Measurements from ENCODE around the gene LTBP1. TPM values are rescaled to one million over a fixed set of nuclear protein-coding genes. Genes with fewer than 3 reads are reported as not detected.

LTBP1 gene
- polyA plus RNA-seq, 3 donors from 2014 or later: 0.58 to 2.0 TPM; not detected in 1

GRCh38 chr2:32923109-32923508, 23.6 kb upstream of the LTBP1 start:
- H3K4me1 Mint-ChIP-seq: no peaks in the 10 kb centered on the region
- H3K36me3 Mint-ChIP-seq: peaks cover 0 to 3% (median 0%) of the 10 kb centered on the region in 3 donors
- peaks cover 0 to 11% (median 5%) of the 10 kb centered on the region in 3 donors for H3K27me3 Mint-ChIP-seq (ENCODE audit: low read depth in 3 of 3)
- no peak overlapping the region for H3K4me3 Mint-ChIP-seq
- no peak overlapping the region for H3K27ac Mint-ChIP-seq
- no peak for DNase-seq
- H3K9me3 Mint-ChIP-seq: no peaks in the 10 kb centered on the region

DNA sequence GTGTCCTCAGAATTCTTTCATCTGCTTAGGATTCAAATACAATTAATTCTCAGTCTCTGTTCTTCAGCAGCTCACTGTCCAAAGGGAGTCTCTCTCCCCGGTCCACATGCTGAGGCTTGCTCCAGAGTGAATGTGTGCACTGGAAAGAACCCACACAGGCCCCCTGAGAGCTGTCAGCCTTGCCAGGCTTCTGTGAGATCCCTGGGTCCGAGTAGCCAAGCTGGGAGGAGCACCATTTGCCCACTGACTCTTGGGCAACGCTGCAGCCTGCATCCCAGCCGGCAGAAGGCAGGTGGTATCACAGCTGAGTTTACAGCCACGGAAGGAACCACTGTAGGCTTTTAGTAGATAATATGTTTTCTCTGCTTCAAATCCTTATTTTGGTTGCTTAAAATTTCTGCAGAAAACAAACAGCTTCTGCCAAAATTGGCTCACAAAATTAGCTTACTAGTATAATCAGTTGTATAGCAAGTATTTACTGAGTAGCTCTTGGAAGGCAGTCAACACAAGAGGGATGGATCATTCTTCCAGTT, 21.4 kb upstream of the LTBP1 start:
- Mint-ChIP-seq H3K4me3 (no peak overlapping the region), H3K27ac (no peak overlapping the region), H3K4me1 (no peaks in the 10 kb centered on the region), H3K36me3 (no peaks in the 10 kb centered on the region), H3K27me3 (ENCODE audit: low read depth in 3 of 3) (peaks cover 0 to 11% (median 5%) of the 10 kb centered on the region in 3 donors), H3K9me3 (no peaks in the 10 kb centered on the region)
- no peak for DNase-seq

DNA sequence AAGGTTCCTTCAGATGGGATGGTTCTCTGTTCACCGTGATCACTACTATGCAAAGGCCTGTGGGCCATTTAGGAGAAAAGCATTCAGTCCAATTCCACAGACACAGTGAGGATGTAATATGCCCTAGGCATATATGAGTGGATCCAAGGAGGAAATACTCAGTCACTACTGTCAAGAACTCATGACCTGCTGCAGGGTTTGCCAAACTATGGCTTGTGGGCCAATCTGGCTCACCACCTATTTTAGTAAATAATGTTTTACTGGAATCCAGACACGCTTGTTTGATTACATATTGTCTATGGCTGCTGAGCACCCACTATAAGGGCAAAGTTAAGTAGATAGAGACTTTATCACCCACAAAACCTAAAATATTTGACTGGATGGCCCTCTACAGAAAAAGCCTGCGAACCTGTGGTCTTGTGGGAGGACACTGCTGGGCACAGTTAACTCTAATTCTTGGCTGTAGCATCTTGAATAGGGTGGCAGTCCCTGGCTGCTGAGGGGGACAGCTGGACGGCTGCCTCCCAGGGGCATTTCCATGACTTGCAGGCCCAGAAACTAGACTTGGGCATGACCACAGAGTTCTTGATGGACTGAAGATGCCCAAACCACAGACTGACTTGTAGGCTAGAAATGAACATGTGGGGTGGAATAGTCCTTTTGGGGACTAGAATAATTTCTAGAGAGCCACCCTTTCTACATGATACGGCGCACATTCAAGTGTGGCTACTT, 20.6 kb upstream of the LTBP1 start:
- no peak overlapping the region for H3K27ac Mint-ChIP-seq
- H3K4me1 Mint-ChIP-seq: no peaks in the 10 kb centered on the region
- DNase-seq: no peak
- H3K27me3 Mint-ChIP-seq (ENCODE audit: low read depth in 3 of 3): peaks cover 0 to 9% (median 5%) of the 10 kb centered on the region in 3 donors
- H3K9me3 Mint-ChIP-seq: no peaks in the 10 kb centered on the region
- H3K36me3 Mint-ChIP-seq: no peaks in the 10 kb centered on the region
- no peak overlapping the region for H3K4me3 Mint-ChIP-seq

- no peaks in the 10 kb centered on the region for H3K4me1 Mint-ChIP-seq
- no peaks in the 10 kb centered on the region for H3K9me3 Mint-ChIP-seq
- H3K4me3 Mint-ChIP-seq: no peak overlapping the region
- H3K27me3 Mint-ChIP-seq (ENCODE audit: low read depth in 3 of 3): peaks cover 0 to 9% (median 5%) of the 10 kb centered on the region in 3 donors
- H3K36me3 Mint-ChIP-seq: no peaks in the 10 kb centered on the region
- DNase-seq: no peak
- no peak overlapping the region for H3K27ac Mint-ChIP-seq
Observed at GRCh38 chr2:32926708-32927084, 20.1 kb upstream of the LTBP1 start.

- no peaks in the 10 kb centered on the region for H3K4me1 Mint-ChIP-seq
- no peak overlapping the region for H3K27ac Mint-ChIP-seq
- H3K4me3 Mint-ChIP-seq: no peak overlapping the region
- H3K9me3 Mint-ChIP-seq: no peaks in the 10 kb centered on the region
- H3K36me3 Mint-ChIP-seq: no peaks in the 10 kb centered on the region
- peaks cover 0 to 5% (median 2%) of the 10 kb centered on the region in 3 donors for H3K27me3 Mint-ChIP-seq (ENCODE audit: low read depth in 3 of 3)
- no peak for DNase-seq
Observed at GRCh38 chr2:32930436-32930835, 16.3 kb upstream of the LTBP1 start.

GRCh38 chr2:32931519-32931918, 15.2 kb upstream of the LTBP1 start:
- Mint-ChIP-seq H3K27ac (no peak overlapping the region), H3K4me3 (no peak overlapping the region), H3K27me3 (ENCODE audit: low read depth in 3 of 3) (peaks cover 0 to 5% (median 2%) of the 10 kb centered on the region in 3 donors), H3K4me1 (no peaks in the 10 kb centered on the region), H3K9me3 (no peaks in the 10 kb centered on the region), H3K36me3 (no peaks in the 10 kb centered on the region)
- DNase-seq: no peak

DNA sequence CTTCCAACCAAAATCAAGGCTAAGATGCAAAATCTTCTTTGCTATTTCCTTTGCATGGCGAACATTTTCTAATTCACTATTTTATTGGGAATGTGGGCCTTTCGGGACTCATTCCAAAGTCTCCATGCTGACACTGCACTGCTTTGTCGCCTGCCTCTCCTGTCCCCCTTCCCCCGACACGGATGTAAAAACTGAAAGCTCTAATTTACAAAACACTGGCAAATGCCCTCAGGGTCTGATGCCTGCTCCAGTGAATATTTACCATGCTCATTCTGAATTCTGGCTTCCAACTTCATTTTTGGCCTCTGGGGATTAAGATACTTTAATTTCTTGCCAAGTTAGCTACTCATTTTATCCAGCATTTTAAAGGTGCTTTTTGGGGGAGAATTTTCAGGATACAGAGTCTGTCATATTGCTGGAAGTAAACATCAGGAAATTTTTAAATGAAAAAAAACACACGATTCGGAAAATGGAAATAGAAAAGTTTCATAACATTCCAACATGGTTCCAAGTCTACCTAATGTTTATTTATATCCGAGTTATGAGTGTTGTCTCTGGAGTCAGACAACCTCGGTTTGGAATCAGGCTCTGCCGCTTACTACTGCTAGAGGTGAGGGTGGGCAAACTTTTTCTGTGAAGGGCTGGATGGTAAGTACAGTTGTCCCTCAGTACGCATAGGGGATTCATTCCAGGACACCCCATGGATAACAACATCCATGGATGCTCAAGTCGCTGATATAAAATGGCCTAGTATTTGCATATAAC, 14.6 kb upstream of the LTBP1 start:
- H3K4me3 Mint-ChIP-seq: no peak overlapping the region
- no peaks in the 10 kb centered on the region for H3K9me3 Mint-ChIP-seq
- H3K36me3 Mint-ChIP-seq: no peaks in the 10 kb centered on the region
- H3K27me3 Mint-ChIP-seq (ENCODE audit: low read depth in 3 of 3): peaks cover 0 to 3% (median 0%) of the 10 kb centered on the region in 3 donors
- no peak overlapping the region for H3K27ac Mint-ChIP-seq
- no peak for DNase-seq
- no peaks in the 10 kb centered on the region for H3K4me1 Mint-ChIP-seq

- no peaks in the 10 kb centered on the region for H3K9me3 Mint-ChIP-seq
- H3K36me3 Mint-ChIP-seq: no peaks in the 10 kb centered on the region
Observed at GRCh38 chr2:32932825-32933755, 13.7 kb upstream of the LTBP1 start.

GRCh38 chr2:32933756-32934095, 13.0 kb upstream of the LTBP1 start:
- DNase-seq: no peak
- H3K4me3 Mint-ChIP-seq: no peak overlapping the region
- H3K27me3 Mint-ChIP-seq (ENCODE audit: low read depth in 3 of 3): peaks cover 0 to 4% (median 0%) of the 10 kb centered on the region in 3 donors
- H3K9me3 Mint-ChIP-seq: no peaks in the 10 kb centered on the region
- no peaks in the 10 kb centered on the region for H3K4me1 Mint-ChIP-seq
- no peak overlapping the region for H3K27ac Mint-ChIP-seq
- H3K36me3 Mint-ChIP-seq: no peaks in the 10 kb centered on the region

More at GRCh38 chr2:32932825-32933755, 13.7 kb upstream of the LTBP1 start:
- Mint-ChIP-seq H3K4me1 (no peaks in the 10 kb centered on the region), H3K4me3 (no peak overlapping the region), H3K27ac (no peak overlapping the region), H3K27me3 (ENCODE audit: low read depth in 3 of 3) (peaks cover 0 to 4% (median 0%) of the 10 kb centered on the region in 3 donors)
- no peak for DNase-seq

- H3K4me1 Mint-ChIP-seq: no peaks in the 10 kb centered on the region
- no peak overlapping the region for H3K27ac Mint-ChIP-seq
- H3K4me3 Mint-ChIP-seq: no peak overlapping the region
- H3K36me3 Mint-ChIP-seq: no peaks in the 10 kb centered on the region
- no peak for DNase-seq
- peaks cover 0 to 7% (median 5%) of the 10 kb centered on the region in 3 donors for H3K27me3 Mint-ChIP-seq (ENCODE audit: low read depth in 3 of 3)
- no peaks in the 10 kb centered on the region for H3K9me3 Mint-ChIP-seq
Observed at GRCh38 chr2:32937602-32938448, 8.9 kb upstream of the LTBP1 start.

DNA sequence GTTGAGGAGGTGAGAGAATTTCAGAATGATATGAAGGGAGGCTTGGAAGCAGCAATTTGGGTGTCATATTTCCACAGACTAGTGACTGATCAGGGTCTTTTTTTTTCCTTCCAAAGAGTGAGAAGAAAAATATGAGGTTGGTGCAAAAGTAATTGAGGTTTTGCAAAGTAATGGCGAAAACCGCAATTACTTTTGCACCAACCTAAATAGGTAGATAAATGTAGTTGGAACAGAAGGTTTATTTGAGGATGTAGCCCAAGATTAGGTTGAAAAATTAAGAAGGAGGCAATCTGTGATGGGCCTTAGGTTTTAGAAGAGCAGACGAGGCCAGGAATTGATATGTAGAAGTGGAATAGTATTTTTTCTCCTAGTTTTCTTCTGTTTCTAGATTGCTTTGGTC, 7.8 kb upstream of the LTBP1 start:
- Mint-ChIP-seq H3K4me1 (no peaks in the 10 kb centered on the region), H3K36me3 (no peaks in the 10 kb centered on the region), H3K27ac (no peak overlapping the region), H3K27me3 (ENCODE audit: low read depth in 3 of 3) (peaks cover 0 to 7% (median 5%) of the 10 kb centered on the region in 3 donors), H3K4me3 (no peak overlapping the region), H3K9me3 (no peaks in the 10 kb centered on the region)
- no peak for DNase-seq

DNA sequence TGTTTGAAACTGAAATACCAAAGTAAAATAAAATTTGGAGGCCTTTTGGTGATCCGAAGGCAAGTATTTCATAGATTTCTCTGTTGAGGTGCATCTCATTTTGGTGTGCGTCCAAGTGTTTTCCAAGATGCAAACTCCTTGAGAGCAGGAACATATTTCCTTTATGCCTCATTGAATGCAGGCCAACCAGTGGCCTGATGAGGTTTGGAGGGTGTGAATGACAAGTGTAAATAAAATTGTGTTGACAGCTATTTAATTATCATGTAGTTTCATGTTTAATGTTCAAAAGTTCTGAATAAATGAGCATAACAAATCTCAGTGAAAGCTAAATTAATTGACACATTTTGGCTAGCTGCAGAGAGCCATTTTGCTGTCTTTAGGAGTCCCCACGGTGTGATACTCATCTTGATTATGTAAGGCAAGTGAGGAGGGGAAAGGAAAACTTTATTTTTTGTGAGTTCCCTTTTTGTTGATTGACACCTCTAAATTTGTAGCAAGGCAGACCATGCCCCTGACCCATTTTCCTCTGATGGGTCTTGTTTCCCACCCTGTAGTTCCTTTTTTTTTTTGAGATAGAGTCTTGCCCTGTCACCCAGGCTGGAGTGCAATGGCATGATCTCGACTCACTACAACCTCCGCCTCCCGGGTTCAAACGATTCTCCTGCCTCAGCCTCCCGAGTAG, 6.3 kb upstream of the LTBP1 start:
- Mint-ChIP-seq H3K36me3 (no peaks in the 10 kb centered on the region), H3K27ac (no peak overlapping the region), H3K9me3 (no peaks in the 10 kb centered on the region), H3K4me3 (no peak overlapping the region), H3K27me3 (ENCODE audit: low read depth in 3 of 3) (peaks cover 0 to 9% (median 5%) of the 10 kb centered on the region in 3 donors), H3K4me1 (no peaks in the 10 kb centered on the region)
- no peak for DNase-seq

Measured in immature natural killer cell (primary cell).